NT2/D1 (cell line): ENCODE measurements around the gene ANGPT4.

Experiments
- DNase-seq: peaks from one replicate; pipeline ENCODE4 v3.0.0-alpha.2; 2011; ENCODE audit warnings: low read depth, low spot score
- H3K27me3 ChIP-seq: 2 replicates; pipeline ENCODE4 v1.6.0; 2011; ENCODE audit warnings: mild to moderate bottlenecking; ENCODE audit not compliant: insufficient read length, insufficient read depth
- H3K36me3 ChIP-seq: 2 replicates; pipeline ENCODE4 v1.6.1; 2011; ENCODE audit warnings: mild to moderate bottlenecking, low read length, mixed read lengths; ENCODE audit not compliant: insufficient read depth, insufficient read length
- H3K4me1 ChIP-seq: 2 replicates; pipeline ENCODE4 v1.5.1; 2011; ENCODE audit not compliant: insufficient read depth, insufficient read length
- H3K4me3 ChIP-seq: 2 replicates; pipeline ENCODE4 v1.5.1; 2011; ENCODE audit warnings: low read depth; ENCODE audit not compliant: insufficient read length
- H3K9ac ChIP-seq: 2 replicates; pipeline ENCODE4 v1.6.0; 2011; ENCODE audit warnings: low read depth; ENCODE audit not compliant: insufficient read length
- H3K9me3 ChIP-seq: 2 replicates; pipeline ENCODE4 v1.5.1; 2011; ENCODE audit warnings: mild to moderate bottlenecking, low read length; ENCODE audit not compliant: insufficient read depth
- SUZ12 ChIP-seq: IDR thresholded peaks from 2 replicates; pipeline ENCODE4 v1.6.1; 2011; ENCODE audit not compliant: insufficient read length, insufficient read depth; ENCODE audit errors: extremely low read depth
- YY1 ChIP-seq: IDR thresholded peaks from 2 replicates; pipeline ENCODE4 v1.6.1; 2011; ENCODE audit not compliant: insufficient read length, insufficient read depth
- ZNF274 ChIP-seq: IDR thresholded peaks from 2 replicates; pipeline ENCODE4 v1.6.1; 2011; ENCODE audit warnings: mild to moderate bottlenecking, low read depth, low read length

ANGPT4 gene

GRCh38 chr20:916125-916799 lies at the start of gene ANGPT4:
ANGPT4 (minus strand) TSS chr20:916334; CDS start chr20:916214, 120 bp downstream.
- no peaks in the 10 kb centered on the region for H3K27me3 ChIP-seq
- no peak for TF ChIP-seq YY1
- no peak for TF ChIP-seq SUZ12
- no peak for TF ChIP-seq ZNF274
- no peak for DNase-seq
- no peaks in the 10 kb centered on the region for H3K36me3 ChIP-seq
- peaks cover 3% of the 10 kb centered on the region for H3K4me1 ChIP-seq
- H3K9me3 ChIP-seq: no peaks in the 10 kb centered on the region; the same call in 1 of the 2 replicates
- no peak within 1 kb of the TSS for H3K9ac ChIP-seq
- no peak within 1 kb of the TSS for H3K4me3 ChIP-seq

- no peaks in the 10 kb centered on the region for H3K27me3 ChIP-seq
- H3K4me3 ChIP-seq: no peak overlapping the region
- no peak overlapping the region for H3K9ac ChIP-seq
- no peaks in the 10 kb centered on the region for H3K4me1 ChIP-seq
- TF ChIP-seq SUZ12: no peak
- TF ChIP-seq ZNF274: no peak
- TF ChIP-seq YY1: no peak
- H3K36me3 ChIP-seq: no peaks in the 10 kb centered on the region
- no peak for DNase-seq
- no peaks in the 10 kb centered on the region; the same call in 1 of the 2 replicates for H3K9me3 ChIP-seq
Observed at GRCh38 chr20:963795-964194, 47.7 kb upstream of the ANGPT4 start.

GRCh38 chr20:962683-963082 lies 46.5 kb upstream of the ANGPT4 start:
- no peaks in the 10 kb centered on the region for H3K27me3 ChIP-seq
- DNase-seq: no peak
- no peak overlapping the region for H3K9ac ChIP-seq
- TF ChIP-seq ZNF274: no peak
- no peak for TF ChIP-seq SUZ12
- TF ChIP-seq YY1: no peak
- H3K36me3 ChIP-seq: no peaks in the 10 kb centered on the region
- no peaks in the 10 kb centered on the region for H3K9me3 ChIP-seq
- H3K4me1 ChIP-seq: no peaks in the 10 kb centered on the region
- no peak overlapping the region for H3K4me3 ChIP-seq

- H3K9ac ChIP-seq: no peak overlapping the region
- TF ChIP-seq ZNF274: no peak
- TF ChIP-seq YY1: no peak
- TF ChIP-seq SUZ12: no peak
- H3K27me3 ChIP-seq: no peaks in the 10 kb centered on the region
Observed at GRCh38 chr20:962223-962622, 46.1 kb upstream of the ANGPT4 start.

GRCh38 chr20:961768-962167 lies 45.6 kb upstream of the ANGPT4 start:
- Histone ChIP-seq H3K27me3 (no peaks in the 10 kb centered on the region), H3K4me3 (no peak overlapping the region), H3K9me3 (no peaks in the 10 kb centered on the region), H3K36me3 (no peaks in the 10 kb centered on the region), H3K4me1 (no peaks in the 10 kb centered on the region), H3K9ac (no peak overlapping the region)
- TF ChIP-seq YY1 (no peak), ZNF274 (no peak), SUZ12 (no peak)
- no peak for DNase-seq

More at GRCh38 chr20:962223-962622, 46.1 kb upstream of the ANGPT4 start:
- no peak for DNase-seq
- Histone ChIP-seq H3K9me3 (no peaks in the 10 kb centered on the region), H3K4me3 (no peak overlapping the region), H3K4me1 (no peaks in the 10 kb centered on the region), H3K36me3 (no peaks in the 10 kb centered on the region)

- Histone ChIP-seq H3K27me3 (no peaks in the 10 kb centered on the region), H3K36me3 (no peaks in the 10 kb centered on the region)
Observed at GRCh38 chr20:959996-960615, 44.0 kb upstream of the ANGPT4 start.

GRCh38 chr20:958936-959815 lies 43.0 kb upstream of the ANGPT4 start:
- Histone ChIP-seq H3K36me3 (no peaks in the 10 kb centered on the region), H3K4me1 (no peaks in the 10 kb centered on the region), H3K9ac (no peak overlapping the region), H3K27me3 (no peaks in the 10 kb centered on the region), H3K4me3 (no peak overlapping the region), H3K9me3 (no peaks in the 10 kb centered on the region)
- TF ChIP-seq ZNF274 (no peak), YY1 (no peak), SUZ12 (no peak)
- DNase-seq: no peak

More at GRCh38 chr20:959996-960615, 44.0 kb upstream of the ANGPT4 start:
- H3K4me3 ChIP-seq: no peak overlapping the region
- TF ChIP-seq YY1: no peak
- no peak for TF ChIP-seq ZNF274
- no peak for TF ChIP-seq SUZ12
- no peaks in the 10 kb centered on the region for H3K9me3 ChIP-seq
- H3K9ac ChIP-seq: no peak overlapping the region
- no peak for DNase-seq
- H3K4me1 ChIP-seq: no peaks in the 10 kb centered on the region
